ENCODE data around the gene SORCS1. TPM values are rescaled to one million over a fixed set of nuclear protein-coding genes. Genes with fewer than 3 reads are reported as not detected.

The SORCS1 gene
- total and polyA plus RNA-seq, 2 experiments from 2014 or later, result 2.9 to 8.9 TPM

DNA sequence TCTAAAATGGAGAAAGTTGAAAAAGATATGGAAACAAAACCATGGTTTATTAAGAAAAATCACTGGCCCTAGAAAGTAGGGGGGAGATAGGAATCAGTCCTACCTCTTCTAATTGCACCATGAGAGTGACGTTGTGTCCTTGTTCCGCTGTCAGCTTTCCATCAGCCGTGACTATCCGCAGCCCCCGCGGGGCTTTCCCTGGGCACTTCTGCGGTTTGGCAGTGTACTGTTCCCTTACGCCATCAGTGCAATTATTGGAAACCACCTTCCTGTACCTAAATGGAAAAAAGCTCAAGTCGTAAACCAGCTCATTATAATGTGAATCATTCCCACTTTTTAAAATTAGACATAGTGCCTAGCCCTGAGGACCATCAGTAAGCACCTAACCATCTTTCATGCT, 512.2 kb downstream of the SORCS1 start (continued):
- TF ChIP-seq POLR2AphosphoS5 (IDR thresholded peaks at IDR 0.05; ENCODE audit: low read depth) (no peak), NANOG (IDR thresholded peaks at IDR 0.05; ENCODE audit: borderline replicate concordance) (no peak), CTCF (conservative IDR thresholded peaks at IDR 0.05; ENCODE audit: low read depth in 2 of 2) (no peak), EZH2phosphoT487 (IDR thresholded peaks at IDR 0.05; ENCODE audit: unreplicated experiment) (no peak)
- TF ChIP-seq, protein P1, sequence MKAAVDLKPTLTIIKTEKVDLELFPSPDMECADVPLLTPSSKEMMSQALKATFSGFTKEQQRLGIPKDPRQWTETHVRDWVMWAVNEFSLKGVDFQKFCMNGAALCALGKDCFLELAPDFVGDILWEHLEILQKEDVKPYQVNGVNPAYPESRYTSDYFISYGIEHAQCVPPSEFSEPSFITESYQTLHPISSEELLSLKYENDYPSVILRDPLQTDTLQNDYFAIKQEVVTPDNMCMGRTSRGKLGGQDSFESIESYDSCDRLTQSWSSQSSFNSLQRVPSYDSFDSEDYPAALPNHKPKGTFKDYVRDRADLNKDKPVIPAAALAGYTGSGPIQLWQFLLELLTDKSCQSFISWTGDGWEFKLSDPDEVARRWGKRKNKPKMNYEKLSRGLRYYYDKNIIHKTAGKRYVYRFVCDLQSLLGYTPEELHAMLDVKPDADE (IDR thresholded peaks at IDR 0.05), result no peak

DNA sequence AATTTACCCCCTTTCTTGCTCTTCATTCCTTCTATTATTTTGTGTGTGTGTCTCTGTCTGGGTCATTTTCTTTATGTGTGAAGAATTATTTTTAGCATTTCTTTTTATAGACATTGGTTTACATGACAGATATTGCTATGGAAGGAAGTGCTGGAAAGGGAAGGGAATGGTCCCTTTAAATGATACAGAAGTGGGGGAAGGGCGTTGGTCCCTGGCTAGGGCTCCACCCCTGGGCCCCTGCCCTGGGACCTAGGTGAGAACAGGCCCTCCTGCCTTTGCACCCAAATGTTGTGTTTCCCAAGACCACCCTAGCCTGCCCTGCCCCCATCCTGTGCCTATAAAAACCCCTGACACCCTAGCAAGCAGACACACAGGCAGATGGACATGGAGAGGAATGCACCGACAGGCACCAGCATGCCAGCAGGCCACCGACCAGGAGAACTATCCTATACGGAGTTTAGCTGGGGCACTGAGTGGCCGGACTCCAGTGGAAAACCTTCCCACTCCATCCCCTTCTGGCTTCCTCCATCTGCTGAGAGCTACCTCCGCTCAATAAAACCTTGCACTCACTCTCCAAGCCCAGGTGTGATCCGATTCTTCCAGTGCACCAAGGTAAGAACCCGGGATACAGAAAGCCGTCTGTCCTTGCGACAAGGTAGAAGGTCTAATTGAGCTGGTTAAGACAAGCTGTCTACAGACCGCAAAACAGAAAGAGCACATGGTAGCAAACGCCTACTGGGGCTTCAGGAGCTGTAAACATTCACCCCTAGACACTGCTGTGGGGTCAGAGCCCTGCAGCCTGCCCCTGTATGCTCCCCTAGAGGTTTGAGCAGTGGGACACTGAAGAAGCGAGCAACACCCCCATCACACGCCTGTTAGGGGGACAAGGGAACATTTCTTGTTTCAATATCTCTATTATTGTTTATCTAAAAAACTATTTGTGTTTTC, 515.7 kb downstream of the SORCS1 start:
- H3K27me3 Mint-ChIP-seq (ENCODE audit: insufficient read depth, low read depth, poor library complexity), result peaks cover 3% of the 10 kb centered on the region
- Histone ChIP-seq H3K4me1 (ENCODE audit: insufficient read depth) (peaks cover 11% of the 10 kb centered on the region; the same call in 1 of the 2 replicates), H4K20me1 (replicated peaks; ENCODE audit: insufficient read depth) (no peaks in the 10 kb centered on the region), H3K79me2 (replicated peaks; ENCODE audit: insufficient read depth) (no peaks in the 10 kb centered on the region), H2AFZ (peak overlapping the region; percentile 49; the same call in 1 of the 2 replicates), H3K27me3 (ENCODE audit: insufficient read depth) (no peaks in the 10 kb centered on the region), H3K36me3 (ENCODE audit: insufficient read depth) (no peaks in the 10 kb centered on the region), H3K4me3 (no peak overlapping the region), H3K4me2 (no peak overlapping the region), H3K27ac (ENCODE audit: low read depth) (no peak overlapping the region), H3K9me2 (ENCODE audit: insufficient read depth) (no peaks in the 10 kb centered on the region), H3F3A (replicated peaks; ENCODE audit: low read depth) (no peaks in the 10 kb centered on the region)
- no peaks in the 10 kb centered on the region for H3K9me3 Mint-ChIP-seq
- H3K27ac Mint-ChIP-seq, result no peak overlapping the region
- ATAC-seq (no peak; the same call in 1 of the 3 replicates), DNase-seq (ENCODE audit: low spot score) (no peak)
- no peaks in the 10 kb centered on the region for H3K36me3 Mint-ChIP-seq (ENCODE audit: low read depth)
- H3K4me3 Mint-ChIP-seq, result no peak overlapping the region
- H3K4me1 Mint-ChIP-seq, result peaks cover 11% of the 10 kb centered on the region
- TF ChIP-seq, protein P2, sequence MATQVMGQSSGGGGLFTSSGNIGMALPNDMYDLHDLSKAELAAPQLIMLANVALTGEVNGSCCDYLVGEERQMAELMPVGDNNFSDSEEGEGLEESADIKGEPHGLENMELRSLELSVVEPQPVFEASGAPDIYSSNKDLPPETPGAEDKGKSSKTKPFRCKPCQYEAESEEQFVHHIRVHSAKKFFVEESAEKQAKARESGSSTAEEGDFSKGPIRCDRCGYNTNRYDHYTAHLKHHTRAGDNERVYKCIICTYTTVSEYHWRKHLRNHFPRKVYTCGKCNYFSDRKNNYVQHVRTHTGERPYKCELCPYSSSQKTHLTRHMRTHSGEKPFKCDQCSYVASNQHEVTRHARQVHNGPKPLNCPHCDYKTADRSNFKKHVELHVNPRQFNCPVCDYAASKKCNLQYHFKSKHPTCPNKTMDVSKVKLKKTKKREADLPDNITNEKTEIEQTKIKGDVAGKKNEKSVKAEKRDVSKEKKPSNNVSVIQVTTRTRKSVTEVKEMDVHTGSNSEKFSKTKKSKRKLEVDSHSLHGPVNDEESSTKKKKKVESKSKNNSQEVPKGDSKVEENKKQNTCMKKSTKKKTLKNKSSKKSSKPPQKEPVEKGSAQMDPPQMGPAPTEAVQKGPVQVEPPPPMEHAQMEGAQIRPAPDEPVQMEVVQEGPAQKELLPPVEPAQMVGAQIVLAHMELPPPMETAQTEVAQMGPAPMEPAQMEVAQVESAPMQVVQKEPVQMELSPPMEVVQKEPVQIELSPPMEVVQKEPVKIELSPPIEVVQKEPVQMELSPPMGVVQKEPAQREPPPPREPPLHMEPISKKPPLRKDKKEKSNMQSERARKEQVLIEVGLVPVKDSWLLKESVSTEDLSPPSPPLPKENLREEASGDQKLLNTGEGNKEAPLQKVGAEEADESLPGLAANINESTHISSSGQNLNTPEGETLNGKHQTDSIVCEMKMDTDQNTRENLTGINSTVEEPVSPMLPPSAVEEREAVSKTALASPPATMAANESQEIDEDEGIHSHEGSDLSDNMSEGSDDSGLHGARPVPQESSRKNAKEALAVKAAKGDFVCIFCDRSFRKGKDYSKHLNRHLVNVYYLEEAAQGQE (IDR thresholded peaks at IDR 0.05; ENCODE audit: unreplicated experiment), result no peak
- TF ChIP-seq, protein P3, sequence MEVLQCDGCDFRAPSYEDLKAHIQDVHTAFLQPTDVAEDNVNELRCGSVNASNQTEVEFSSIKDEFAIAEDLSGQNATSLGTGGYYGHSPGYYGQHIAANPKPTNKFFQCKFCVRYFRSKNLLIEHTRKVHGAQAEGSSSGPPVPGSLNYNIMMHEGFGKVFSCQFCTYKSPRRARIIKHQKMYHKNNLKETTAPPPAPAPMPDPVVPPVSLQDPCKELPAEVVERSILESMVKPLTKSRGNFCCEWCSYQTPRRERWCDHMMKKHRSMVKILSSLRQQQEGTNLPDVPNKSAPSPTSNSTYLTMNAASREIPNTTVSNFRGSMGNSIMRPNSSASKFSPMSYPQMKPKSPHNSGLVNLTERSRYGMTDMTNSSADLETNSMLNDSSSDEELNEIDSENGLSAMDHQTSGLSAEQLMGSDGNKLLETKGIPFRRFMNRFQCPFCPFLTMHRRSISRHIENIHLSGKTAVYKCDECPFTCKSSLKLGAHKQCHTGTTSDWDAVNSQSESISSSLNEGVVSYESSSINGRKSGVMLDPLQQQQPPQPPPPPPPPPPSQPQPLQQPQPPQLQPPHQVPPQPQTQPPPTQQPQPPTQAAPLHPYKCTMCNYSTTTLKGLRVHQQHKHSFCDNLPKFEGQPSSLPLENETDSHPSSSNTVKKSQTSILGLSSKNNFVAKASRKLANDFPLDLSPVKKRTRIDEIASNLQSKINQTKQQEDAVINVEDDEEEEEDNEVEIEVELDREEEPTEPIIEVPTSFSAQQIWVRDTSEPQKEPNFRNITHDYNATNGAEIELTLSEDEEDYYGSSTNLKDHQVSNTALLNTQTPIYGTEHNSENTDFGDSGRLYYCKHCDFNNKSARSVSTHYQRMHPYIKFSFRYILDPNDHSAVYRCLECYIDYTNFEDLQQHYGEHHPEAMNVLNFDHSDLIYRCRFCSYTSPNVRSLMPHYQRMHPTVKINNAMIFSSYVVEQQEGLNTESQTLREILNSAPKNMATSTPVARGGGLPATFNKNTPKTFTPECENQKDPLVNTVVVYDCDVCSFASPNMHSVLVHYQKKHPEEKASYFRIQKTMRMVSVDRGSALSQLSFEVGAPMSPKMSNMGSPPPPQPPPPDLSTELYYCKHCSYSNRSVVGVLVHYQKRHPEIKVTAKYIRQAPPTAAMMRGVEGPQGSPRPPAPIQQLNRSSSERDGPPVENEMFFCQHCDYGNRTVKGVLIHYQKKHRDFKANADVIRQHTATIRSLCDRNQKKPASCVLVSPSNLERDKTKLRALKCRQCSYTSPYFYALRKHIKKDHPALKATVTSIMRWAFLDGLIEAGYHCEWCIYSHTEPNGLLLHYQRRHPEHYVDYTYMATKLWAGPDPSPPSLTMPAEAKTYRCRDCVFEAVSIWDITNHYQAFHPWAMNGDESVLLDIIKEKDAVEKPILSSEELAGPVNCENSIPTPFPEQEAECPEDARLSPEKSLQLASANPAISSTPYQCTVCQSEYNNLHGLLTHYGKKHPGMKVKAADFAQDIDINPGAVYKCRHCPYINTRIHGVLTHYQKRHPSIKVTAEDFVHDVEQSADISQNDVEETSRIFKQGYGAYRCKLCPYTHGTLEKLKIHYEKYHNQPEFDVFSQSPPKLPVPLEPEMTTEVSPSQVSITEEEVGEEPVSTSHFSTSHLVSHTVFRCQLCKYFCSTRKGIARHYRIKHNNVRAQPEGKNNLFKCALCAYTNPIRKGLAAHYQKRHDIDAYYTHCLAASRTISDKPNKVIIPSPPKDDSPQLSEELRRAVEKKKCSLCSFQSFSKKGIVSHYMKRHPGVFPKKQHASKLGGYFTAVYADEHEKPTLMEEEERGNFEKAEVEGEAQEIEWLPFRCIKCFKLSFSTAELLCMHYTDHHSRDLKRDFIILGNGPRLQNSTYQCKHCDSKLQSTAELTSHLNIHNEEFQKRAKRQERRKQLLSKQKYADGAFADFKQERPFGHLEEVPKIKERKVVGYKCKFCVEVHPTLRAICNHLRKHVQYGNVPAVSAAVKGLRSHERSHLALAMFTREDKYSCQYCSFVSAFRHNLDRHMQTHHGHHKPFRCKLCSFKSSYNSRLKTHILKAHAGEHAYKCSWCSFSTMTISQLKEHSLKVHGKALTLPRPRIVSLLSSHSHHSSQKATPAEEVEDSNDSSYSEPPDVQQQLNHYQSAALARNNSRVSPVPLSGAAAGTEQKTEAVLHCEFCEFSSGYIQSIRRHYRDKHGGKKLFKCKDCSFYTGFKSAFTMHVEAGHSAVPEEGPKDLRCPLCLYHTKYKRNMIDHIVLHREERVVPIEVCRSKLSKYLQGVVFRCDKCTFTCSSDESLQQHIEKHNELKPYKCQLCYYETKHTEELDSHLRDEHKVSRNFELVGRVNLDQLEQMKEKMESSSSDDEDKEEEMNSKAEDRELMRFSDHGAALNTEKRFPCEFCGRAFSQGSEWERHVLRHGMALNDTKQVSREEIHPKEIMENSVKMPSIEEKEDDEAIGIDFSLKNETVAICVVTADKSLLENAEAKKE (CRISPR knock-in tag; IDR thresholded peaks at IDR 0.05), result no peak
- TF ChIP-seq STAT1 (IDR thresholded peaks at IDR 0.05; ENCODE audit: unreplicated experiment) (no peak), CREB1 (CRISPR knock-in tag; IDR thresholded peaks at IDR 0.05; ENCODE audit: low read depth) (no peak)
- TF ChIP-seq, protein P1 (IDR thresholded peaks at IDR 0.05), result no peak

Measured in GM23338 (cell line).